CD4-positive, alpha-beta T cell treated with Interferon alpha-2 for 1 hour (primary cell): ENCODE measurements around the gene APOC1.

Source experiments
- DNase-seq, 2 donors: peaks; one replicate each; pipeline ENCODE4 v3.0.0-alpha.2; 2020 to 2022

Gene APOC1

DNA sequence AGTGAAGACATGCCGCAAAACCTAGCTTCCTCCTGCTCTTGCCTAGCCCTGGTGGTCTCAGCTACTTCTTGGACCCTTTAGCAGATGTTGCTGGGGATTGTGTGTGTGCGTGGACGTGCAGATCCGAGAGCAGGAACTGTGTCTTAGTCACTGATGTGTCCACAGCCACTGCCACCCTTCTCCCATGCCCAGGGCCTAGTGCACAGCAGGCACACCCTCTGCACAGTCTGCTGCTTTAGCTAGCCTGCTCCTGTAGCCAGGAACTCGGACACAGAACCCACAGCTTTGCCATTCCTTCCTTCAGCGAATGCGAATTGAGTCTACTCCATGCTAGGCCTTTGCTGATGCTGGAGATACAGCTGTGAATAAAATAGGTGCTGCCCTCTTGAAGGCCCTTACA, 43.1 kb downstream of the APOC1 start:
- no peak for DNase-seq

DNA sequence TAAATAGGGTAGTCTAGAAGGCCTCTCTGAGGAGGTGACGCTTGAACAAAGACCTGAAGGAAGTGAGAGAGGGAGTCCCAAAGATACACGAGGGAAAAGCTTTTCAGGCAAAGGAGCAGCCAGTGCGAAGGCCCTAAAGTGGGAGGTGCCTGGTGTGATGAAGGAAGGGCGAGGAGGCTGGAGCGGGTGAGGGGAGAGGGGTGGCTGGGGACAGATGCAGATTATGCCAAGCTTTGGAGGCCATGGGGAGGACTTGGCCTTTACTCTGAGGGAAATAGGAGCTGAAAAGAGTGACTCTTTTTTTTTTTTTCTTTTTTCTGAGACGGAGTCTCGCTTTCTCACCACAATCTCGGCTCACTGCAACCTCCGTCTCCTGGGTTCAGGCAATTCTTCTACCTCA, 43.7 kb downstream of the APOC1 start:
- DNase-seq = no peak

DNA sequence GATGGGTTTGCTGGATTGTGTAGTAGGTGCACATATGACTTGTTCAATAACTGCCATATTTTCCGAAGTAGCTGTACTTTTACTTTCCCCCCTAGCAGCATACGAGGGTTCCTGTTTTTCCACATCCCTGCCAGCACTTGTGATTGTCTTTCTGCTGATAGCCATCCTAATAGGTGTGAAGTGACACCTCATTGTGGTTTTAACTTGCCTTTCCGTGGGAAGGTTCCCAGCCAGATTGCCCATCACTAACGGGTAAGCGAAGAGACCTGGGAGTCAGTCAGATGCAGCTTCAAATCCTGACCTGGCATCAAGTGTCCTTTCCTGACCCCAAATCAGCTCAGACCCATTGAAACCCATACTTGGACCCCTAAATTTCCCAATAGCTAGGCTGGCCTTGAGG, 45.3 kb downstream of the APOC1 start:
- DNase-seq = no peak

DNA sequence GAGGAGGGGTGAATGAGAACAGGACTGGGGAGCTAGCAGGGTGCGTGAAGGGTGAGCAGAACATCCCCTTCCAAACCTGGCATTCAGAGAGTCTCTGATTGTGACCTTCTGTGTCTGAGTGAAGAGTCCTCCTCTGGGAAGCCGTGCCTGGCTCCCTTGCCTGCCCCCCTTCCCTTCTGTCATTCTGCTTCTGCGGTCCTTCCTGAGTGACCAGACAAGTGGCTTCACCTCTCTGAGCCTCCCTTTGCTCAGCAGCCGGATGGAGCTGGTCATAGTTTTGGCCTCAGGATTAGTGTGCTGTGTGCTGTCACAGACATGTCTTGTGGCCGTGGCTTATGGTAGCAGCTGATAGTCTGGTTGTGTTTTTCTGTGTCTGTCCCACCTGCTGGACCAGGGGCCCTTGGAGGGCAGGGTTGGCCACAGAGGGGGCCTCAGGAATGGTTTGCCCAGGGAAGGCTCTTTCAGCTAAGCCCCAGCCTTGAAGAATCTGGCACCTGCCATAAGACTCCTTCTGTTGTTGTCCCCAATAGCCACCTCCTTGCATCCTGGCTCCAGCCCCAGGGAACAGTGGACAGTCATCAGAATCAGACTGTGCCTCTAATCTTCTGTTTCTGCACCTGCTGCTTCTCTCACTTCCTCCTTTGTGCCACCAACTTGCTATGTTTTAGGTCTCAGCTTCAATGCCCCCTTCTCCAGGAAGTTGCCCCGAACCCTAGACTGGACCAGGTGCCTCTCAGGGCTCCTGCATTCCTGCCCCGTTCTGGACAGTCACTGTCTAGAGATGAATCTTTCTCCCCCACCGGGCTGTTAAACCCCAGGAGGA, 46.7 kb downstream of the APOC1 start:
- peak in 1 of 2 donors; percentile 17 for DNase-seq

DNA sequence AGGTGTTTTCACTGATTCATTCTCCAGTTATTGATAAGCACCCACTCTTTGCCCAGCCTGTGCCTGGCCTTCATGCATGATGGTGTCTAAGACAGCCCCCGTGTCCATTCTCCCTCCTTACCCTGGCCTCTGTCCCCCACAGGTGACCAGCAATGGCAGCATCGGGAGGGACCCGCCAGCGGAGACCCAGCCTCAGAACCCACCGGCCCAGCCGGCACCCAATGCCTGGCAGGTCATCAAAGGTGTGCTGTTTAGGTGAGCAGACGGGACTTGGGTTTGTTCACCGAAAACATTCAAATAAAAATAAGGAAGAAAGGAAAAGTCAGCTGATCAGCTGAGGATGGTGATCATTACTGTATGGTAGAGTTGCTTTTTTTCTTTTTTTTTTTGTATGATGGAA, 47.4 kb downstream of the APOC1 start:
- no peak for DNase-seq

DNA sequence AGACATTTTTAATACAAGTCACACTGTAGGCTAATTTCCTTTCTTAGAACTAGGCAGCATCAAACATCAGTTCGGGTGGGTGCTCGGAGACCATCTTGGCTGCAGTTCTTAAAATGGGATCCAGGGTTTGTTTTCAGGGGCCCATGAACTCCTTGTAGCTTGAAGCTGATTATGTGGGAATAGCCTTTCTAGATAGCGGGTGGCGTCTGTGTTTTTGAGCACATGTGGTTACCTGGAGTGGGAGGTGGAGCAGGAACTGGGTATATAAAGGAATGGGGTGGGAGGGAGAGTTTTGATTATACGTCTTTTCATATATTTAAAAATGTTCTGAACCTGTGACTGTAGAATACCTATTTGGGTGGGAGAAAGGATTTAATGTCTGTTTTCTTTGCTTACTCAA, 53.7 kb downstream of the APOC1 start:
- DNase-seq = no peak

DNA sequence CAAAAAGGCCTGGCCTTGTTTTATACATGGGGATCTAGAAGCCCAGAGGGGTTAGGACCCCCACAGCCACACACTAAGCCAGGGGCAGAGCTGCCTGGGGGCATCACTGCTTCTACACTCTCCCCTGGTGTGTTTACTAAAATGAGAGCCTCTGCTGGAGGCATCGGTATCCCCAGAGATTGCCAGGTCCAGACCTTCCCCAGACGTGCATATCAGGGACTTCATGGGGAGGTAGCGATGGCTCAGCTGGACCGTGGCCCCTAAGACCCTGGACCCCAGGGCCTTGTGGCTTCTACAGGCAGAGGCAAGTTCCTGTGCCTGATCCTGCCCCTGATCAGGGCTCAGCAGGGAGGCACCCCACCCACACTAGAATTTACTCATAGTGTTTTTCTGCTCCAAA, 54.3 kb downstream of the APOC1 start:
- DNase-seq = no peak
